ENCODE results near the gene ARL6IP4.

- TF ChIP-seq CTCF (IDR thresholded peaks at IDR 0.05) = no peak
- TF ChIP-seq POLR2AphosphoS5 (IDR thresholded peaks at IDR 0.05; ENCODE audit: insufficient read depth in 1 of 2, low read depth in 1 of 2) = no peak
Observed at GRCh38 chr12:122990561-122990960, 10.1 kb downstream of the ARL6IP4 start.
